ENCODE measurements around the gene EPHA5. TPM values are rescaled to one million over a fixed set of nuclear protein-coding genes. Genes with fewer than 3 reads are reported as not detected.

The EPHA5 gene
- polyA plus RNA-seq, 3 donors, result not detected

GRCh38 chr4:65399084-65399483 lies 271.2 kb downstream of the EPHA5 start:
- Histone ChIP-seq H3K4me1 (ENCODE audit: control insufficient read depth in 1 of 2, insufficient read depth in 2 of 2, low read length in 2 of 2) (no peaks in the 10 kb centered on the region), H3K9ac (ENCODE audit: insufficient read depth, low read length, poor library complexity, severe bottlenecking) (no peak overlapping the region), H2AFZ (ENCODE audit: insufficient read depth, low read depth, low read length, poor library complexity, severe bottlenecking) (no peak overlapping the region), H3K4me3 (replicated peaks in 1 of 3; ENCODE audit: low read depth in 2 of 3, low read length in 3 of 3) (no peak overlapping the region), H3K4me2 (replicated peaks; ENCODE audit: extremely low read depth, low read length, poor library complexity, severe bottlenecking) (no peak overlapping the region), H3K27ac (ENCODE audit: low read depth in 1 of 2, low read length in 2 of 2) (no peak overlapping the region), H3K79me2 (ENCODE audit: insufficient read depth, low read length) (no peaks in the 10 kb centered on the region), H4K20me1 (ENCODE audit: insufficient read depth, low read length) (no peaks in the 10 kb centered on the region), H3K27me3 (ENCODE audit: control insufficient read depth in 2 of 2, insufficient read depth in 2 of 2, low read length in 2 of 2) (no peaks in the 10 kb centered on the region), H3K36me3 (replicated peaks in 1 of 2; ENCODE audit: control insufficient read depth in 1 of 2, insufficient read depth in 2 of 2, low read length in 2 of 2) (no peaks in the 10 kb centered on the region), H3K9me3 (replicated peaks in 1 of 2; ENCODE audit: control insufficient read depth in 1 of 2, insufficient read depth in 1 of 2, low read length in 2 of 2) (peaks cover 5 to 31% of the 10 kb centered on the region in 2 donors)
- intact Hi-C loops (cut with micrococcal nuclease), result no loop called here
- H3K27ac Mint-ChIP-seq, result peak overlapping the region in 1 of 7 donors; percentile 63
- no peak overlapping the region for H3K4me3 Mint-ChIP-seq
- no peak for DNase-seq
- peaks cover 7 to 21% (median 10%) of the 10 kb centered on the region in 7 donors for H3K9me3 Mint-ChIP-seq
- H3K27me3 Mint-ChIP-seq (ENCODE audit: low read depth in 3 of 3), result peaks cover 0 to 1% (median 1%) of the 10 kb centered on the region in 3 donors
- no peak for TF ChIP-seq CTCF (IDR thresholded peaks at IDR 0.05)
- H3K4me1 Mint-ChIP-seq, result no peaks in the 10 kb centered on the region
- no peaks in the 10 kb centered on the region for H3K36me3 Mint-ChIP-seq
- WGBS (ENCODE audit: insufficient coverage), result 33% methylated on average over 3 of the region's 4 CpGs

GRCh38 chr4:65393078-65393477 lies 277.2 kb downstream of the EPHA5 start:
- H3K27ac ChIP-seq (ENCODE audit: low read depth in 1 of 2, low read length in 2 of 2), result no peak overlapping the region
- H3K36me3 ChIP-seq (replicated peaks in 1 of 2; ENCODE audit: control insufficient read depth in 1 of 2, insufficient read depth in 2 of 2, low read length in 2 of 2), result no peaks in the 10 kb centered on the region
- H3K79me2 ChIP-seq (ENCODE audit: insufficient read depth, low read length), result no peaks in the 10 kb centered on the region
- H3K4me1 ChIP-seq (ENCODE audit: control insufficient read depth in 1 of 2, insufficient read depth in 2 of 2, low read length in 2 of 2), result no peaks in the 10 kb centered on the region
- H3K9me3 ChIP-seq (replicated peaks in 1 of 2; ENCODE audit: control insufficient read depth in 1 of 2, insufficient read depth in 1 of 2, low read length in 2 of 2), result peaks cover 5 to 19% of the 10 kb centered on the region in 2 donors
- H3K4me3 ChIP-seq (replicated peaks in 1 of 3; ENCODE audit: low read depth in 2 of 3, low read length in 3 of 3), result no peak overlapping the region
- no peak overlapping the region for H3K4me2 ChIP-seq (replicated peaks; ENCODE audit: extremely low read depth, low read length, poor library complexity, severe bottlenecking)
- no peak for DNase-seq
- no peak for TF ChIP-seq CTCF (IDR thresholded peaks at IDR 0.05)
- Mint-ChIP-seq H3K27ac (no peak overlapping the region), H3K4me3 (no peak overlapping the region), H3K36me3 (no peaks in the 10 kb centered on the region), H3K27me3 (ENCODE audit: low read depth in 3 of 3) (peaks cover 0 to 4% (median 0%) of the 10 kb centered on the region in 3 donors), H3K9me3 (peaks cover 5 to 12% (median 9%) of the 10 kb centered on the region in 7 donors), H3K4me1 (no peaks in the 10 kb centered on the region)
- no CpG with 5 or more reads among the region's 1 CpG for WGBS (ENCODE audit: insufficient coverage)
- no peak overlapping the region for H3K9ac ChIP-seq (ENCODE audit: insufficient read depth, low read length, poor library complexity, severe bottlenecking)
- H2AFZ ChIP-seq (ENCODE audit: insufficient read depth, low read depth, low read length, poor library complexity, severe bottlenecking), result no peak overlapping the region
- intact Hi-C loops (cut with micrococcal nuclease), result no loop called here
- no peaks in the 10 kb centered on the region for H3K27me3 ChIP-seq (ENCODE audit: control insufficient read depth in 2 of 2, insufficient read depth in 2 of 2, low read length in 2 of 2)
- H4K20me1 ChIP-seq (ENCODE audit: insufficient read depth, low read length), result no peaks in the 10 kb centered on the region
